GM18861 (cell line): ENCODE results near the gene CWF19L2.
"Not testable (repeated sequence)": the region's sequence is repeated elsewhere in the genome, so short reads cannot be mapped to it uniquely, and the experiment has no call there.

ENCODE experiments used
- ATAC-seq: cut with Tn5 transposase; IDR thresholded peaks from one replicate; pipeline ENCODE4 v1.9.1; 2021; ENCODE audit not compliant: unreplicated experiment

Gene CWF19L2

DNA sequence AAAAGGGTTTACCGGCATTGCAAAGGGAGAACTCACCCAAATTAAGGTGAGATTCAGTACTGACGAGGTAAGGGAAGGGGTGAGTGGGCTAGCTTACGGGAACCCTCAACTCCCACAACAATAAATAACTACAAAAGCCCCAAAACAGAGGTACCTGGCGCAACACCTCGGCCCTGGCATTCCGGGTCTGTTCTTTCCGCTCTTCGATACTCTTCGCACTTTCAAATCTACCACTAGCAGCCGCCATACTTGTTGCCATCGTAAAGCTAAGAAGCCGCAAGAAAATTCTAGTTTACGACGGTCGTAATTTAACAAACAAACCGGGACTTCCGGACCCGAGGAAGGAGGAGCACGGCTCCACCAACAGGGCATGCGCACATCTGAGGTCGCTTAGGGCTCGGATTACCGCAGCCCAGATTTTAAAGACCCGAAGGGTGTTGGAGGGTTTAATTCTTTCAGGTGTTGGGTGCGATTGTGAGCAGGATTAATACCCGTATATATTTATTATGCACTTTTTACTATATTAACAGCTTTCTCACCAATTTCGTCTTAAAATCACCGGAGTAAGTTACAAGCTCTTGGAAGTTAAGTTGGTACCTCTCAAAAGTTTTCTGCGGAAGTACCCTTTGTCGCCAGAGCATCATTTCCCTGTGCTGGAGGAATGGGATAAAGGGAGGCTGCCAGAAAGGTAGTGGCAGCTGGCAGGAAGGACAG, at the start of gene CWF19L2:
TSS of gene CWF19L2 (minus strand) at position 268 of the 714 bp plus-strand sequence. CDS start at position 259, 9 bp downstream.
- ATAC-seq = peak; percentile 95

DNA sequence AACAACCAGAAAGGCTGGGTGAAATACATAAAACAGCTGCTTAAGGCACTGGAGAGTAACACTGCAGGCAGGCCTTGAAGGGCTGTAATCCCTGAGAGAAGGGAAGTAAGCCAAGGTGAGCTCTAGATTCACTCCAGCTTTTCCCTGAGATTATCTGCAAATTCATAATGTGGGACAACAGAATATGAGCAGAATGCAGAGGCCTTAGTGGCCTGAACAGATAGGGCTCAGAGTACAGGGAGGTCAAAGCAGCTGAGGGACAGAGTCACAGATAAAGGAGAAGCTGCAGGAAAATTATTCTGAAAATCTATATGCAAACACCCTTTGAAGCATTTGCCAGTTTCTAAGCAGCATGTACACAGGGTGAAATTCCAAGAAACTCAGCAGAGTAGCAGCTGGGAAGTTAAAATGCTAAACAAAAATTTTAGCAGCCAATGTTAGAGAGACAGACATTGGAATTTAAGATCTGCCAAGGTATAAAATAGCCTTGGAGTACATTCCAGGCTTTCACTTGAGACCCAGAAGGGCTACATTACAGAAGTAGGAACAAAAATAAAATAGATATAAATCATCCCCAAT, 48.1 kb upstream of the CWF19L2 start:
- ATAC-seq = no peak

DNA sequence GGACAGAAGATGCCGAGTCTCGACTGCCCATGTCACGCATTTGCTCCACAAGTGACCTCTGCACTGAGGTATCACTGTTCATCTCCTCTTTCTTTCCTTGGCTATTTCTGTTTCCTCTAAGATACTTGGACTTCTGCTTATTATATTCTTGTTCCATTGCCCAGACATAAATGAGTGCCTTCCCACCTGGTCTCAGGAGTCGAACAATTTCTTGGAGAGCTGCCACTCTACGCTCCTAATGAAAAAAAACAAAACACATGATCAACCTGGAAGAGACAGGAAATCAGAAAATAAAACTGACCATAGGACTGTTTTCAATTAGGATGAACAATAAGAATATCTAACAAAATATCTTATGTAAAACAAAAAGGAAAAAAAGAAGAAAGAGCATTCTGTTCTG, 47.4 kb upstream of the CWF19L2 start:
- no peak for ATAC-seq

- no peak for ATAC-seq
These were observed 44.1 kb upstream of the CWF19L2 start for GRCh38 chr11:107501713-107502112.

DNA sequence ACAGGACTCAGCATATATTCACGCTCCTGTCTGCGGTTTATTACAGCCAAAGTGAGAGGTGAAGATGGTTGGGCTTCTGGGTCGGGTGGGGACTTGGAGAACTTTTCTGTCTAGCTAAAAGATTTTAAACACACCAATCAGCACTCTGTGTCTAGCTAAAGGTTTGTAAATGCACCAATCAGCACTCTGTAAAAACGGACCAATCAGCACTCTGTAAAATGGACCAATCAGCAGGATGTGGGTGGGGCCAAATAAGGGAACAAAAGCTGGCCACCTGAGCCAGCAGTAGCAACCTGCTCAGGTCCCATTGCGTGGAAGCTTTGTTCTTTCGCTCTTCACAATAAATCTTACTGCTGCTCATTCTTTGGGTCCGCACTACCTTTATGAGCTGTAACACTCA, 39.7 kb upstream of the CWF19L2 start:
- ATAC-seq = not testable (repeated sequence)

DNA sequence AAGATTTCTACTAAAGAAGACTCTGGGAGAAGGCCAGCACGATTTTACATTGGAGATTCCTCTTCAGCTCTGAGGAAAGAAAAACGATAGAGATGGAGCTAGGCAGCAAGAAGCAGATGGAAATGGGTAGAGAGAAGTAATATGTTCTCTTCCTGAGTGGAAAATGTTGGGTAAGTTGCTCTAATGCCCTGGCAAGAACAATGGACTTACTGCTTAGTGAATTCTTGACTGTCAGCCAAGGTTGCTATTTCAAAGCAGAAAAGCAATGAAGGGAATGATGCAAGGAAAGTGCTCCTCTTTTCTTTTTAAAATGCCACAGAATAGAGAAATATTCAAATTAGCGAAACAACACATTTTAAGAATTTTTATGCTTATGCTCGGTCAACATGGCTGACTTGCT, 38.4 kb upstream of the CWF19L2 start:
- ATAC-seq = no peak

- ATAC-seq = no peak
These were observed 36.4 kb upstream of the CWF19L2 start for GRCh38 chr11:107494055-107494454.

- ATAC-seq = no peak
These were observed 35.5 kb upstream of the CWF19L2 start for GRCh38 chr11:107493117-107493516.

- no peak for ATAC-seq
These were observed 33.2 kb upstream of the CWF19L2 start for GRCh38 chr11:107490836-107491235.

DNA sequence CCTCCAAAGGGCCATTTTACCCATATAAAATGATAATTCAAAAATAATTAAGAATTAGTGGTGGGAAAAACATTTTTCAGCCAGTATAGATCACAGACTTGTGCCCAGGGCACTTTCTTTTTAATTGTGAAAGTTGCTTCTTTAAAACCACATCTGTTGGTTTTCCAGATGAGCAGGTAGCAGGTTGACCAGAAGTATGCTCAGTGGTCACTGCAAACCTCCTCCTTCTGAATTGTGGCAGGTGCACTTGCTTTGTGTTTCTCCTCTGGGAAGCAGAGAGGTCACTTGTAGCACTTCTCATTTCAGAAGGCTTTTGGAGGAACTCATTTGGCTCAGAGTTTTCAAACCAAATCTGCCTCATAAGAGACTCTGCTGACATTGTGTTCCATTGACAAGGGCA, 24.6 kb upstream of the CWF19L2 start:
- ATAC-seq = no peak

DNA sequence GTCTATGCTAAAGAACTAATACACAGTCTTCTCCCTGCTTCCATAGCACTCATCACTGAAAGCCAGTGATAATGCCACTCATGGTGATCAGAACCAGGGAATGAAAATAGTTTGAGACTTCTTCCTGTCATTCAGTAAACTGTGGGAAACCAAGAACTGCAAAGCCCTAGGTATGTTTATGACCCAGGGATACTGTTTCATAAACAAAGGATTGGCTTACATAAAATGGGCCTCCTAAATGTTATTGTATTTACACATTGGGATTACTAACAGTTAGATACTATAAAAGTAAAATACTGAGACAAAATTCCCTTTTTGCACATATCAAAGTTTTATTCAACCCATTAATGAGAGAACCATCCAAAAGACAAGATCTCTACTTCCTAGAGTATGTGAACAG, 21.3 kb upstream of the CWF19L2 start:
- no peak for ATAC-seq

DNA sequence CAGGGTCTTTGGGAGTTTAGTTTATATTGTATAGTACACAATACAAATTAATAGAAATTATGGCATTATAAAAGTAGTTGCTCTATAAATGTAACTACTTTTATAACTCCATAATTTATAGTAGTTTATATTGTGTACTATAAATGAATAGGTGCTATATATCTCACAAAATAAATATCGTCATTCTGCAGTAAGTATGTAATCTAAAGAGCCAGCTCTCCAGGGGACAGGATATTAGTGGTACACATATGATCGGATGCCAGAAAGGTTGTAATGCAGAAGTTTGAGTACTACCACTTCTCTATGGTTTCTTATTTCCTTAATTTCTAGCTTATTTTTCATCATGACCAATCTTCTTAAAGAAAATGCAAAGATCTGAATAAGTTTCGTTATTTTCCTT, 20.2 kb upstream of the CWF19L2 start:
- ATAC-seq = no peak

- no peak for ATAC-seq
These were observed 16.2 kb upstream of the CWF19L2 start for GRCh38 chr11:107473792-107474191.

- ATAC-seq = no peak
These were observed 15.3 kb upstream of the CWF19L2 start for GRCh38 chr11:107472966-107473365.

DNA sequence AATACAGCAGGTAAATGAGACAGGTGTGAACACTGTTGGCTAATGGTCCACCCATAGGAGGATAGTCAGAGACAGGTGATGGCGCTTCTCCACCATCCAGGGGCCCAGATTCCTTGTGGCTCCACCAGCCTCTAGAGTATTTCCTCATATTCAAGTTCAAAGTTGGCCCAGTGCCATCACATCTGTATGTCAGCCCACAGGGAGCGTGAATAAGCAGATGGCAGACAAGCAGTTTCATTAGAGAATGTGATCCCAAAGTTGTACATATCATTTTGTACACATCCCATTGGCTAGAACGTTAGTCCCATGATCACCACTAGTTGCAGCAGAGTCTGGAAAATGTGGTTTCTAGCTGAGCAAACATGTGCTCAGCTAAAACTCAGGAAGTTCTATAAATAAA, 11.0 kb upstream of the CWF19L2 start:
- no peak for ATAC-seq

GRCh38 chr11:107467696-107468095, 10.1 kb upstream of the CWF19L2 start:
- no peak for ATAC-seq

DNA sequence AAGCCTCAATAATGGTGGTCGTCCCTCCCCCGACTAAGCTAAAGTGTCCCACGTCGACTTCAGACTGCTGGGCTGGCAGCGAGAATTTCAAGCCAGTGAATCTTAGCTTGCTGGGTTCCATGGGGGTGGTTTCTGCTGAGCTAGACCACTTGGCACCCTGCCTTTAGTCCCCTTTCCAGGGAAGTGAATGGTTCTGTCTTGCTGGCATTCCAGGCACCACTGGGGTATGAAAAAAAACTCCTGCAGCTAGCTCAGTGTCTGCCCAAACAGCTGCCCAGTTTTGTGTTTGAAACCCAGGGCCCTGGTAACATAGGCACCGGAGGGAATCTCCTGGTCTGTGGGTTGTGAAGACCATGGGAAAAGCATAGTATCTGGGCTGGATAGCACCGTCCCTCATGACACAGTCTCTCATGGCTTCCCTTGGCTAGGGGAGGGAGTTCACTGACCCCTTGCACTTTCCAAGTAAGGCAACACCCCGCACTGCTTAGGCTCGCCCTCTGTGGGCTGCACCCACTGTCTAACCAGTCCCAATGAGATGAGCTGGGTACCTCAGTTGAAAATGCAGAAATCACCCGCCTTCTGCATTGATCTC, 8.7 kb upstream of the CWF19L2 start:
- ATAC-seq = not testable (repeated sequence)

DNA sequence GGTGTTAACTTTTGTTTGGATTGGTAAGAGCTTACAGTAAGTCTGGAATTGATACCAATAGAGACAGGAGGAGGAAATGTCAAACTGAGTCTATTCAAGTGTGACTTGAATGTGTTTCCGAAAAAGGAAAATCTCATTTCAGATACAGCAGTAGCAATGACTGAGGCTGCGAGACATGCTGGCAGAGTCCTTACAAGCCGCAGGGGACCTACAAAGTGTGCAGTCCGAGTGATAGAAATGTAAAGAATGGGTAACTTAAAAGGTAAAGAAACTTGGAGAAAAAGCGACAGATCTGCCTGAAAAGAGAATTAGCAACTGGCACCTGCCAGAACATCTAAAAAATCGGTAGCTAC, 444 bp downstream of the CWF19L2 start:
- peak; percentile 34 for ATAC-seq

DNA sequence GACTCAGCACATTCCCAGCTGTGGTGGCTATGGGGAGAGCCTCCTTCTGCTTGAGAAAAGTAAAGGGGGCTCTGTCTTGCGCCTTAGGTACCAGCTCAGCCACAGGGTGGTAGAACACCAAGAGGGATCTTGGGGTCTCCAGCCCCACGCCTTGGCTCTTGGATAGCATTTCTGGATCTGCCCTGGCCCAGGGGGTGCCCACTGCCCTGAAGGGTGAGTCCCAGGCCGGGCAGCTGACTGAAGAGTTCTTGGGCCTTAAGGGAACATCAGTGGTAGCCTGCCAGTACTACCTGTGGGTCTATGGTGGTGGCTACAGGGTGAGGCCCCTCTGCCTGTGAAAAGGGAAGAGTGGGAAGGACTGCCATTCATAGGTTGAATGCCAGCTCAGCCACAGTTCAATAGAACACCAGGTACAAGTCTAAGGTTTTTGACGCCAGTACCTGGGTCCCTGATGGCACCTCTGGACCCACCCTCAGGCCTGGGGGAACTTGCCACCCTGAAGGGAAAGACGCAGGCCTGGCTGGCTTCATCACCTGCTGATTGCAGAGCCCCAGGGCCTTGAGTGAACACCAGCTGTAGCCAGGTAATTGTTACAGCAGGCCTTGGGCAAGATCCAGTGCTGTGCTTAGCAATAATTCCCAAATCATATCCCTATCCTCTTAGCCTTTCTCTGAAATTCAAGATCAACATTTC, 3.9 kb downstream of the CWF19L2 start:
- ATAC-seq = no peak

DNA sequence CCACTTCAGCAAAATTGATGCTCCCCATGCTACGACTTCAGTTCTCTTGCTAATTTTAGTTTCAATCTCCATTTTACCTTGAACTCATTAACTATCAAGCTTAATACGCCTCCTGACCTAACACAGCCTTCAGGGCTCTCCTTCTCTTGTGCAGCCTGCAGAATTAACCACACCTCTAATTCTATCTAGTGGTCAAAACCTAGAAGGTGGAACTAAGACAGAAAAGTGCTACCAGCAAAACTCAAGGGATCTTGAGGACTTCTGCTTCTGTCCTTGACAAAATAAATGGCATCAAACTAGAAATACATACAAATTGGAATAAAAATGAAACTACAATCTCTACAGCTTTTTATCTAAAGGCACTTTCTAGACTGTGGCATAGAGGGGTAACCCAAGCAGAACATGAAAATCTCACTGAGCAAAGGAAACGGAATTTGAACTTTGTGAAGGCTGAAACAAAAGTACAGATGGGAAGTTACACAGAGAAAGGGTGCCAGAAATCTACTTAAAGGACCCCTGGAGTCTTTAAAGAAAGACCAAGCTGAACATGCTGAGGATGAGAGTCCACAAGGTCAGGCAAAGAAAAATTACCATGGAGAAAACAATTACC, 10.7 kb downstream of the CWF19L2 start:
- ATAC-seq = no peak

DNA sequence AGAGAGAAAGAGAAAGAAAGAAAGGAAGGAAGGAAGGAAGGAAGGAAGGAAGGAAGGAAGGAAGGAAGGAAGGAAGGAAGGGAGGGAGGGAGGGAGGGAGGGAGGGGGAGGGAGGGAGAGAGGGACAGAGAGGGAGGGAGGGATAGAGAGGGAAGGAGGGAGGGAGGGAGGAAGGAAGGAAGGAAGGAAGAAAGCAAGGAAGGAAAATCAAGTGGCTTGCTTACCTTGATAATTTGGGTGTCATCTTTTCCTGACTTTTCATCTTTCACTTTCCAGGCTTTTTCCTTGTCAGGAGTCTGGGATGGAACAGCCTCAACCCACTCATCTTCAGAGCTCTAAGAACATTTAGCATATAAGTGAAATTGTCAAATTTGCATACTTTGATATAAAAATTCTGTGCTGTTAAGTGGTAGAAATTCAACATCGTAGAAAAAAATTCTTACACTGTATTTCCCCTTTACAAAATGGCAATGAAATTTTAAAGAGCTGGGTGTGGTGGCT, 14.9 kb downstream of the CWF19L2 start:
- no peak for ATAC-seq
